ENCODE data around the gene KASH5.

The KASH5 gene

DNA sequence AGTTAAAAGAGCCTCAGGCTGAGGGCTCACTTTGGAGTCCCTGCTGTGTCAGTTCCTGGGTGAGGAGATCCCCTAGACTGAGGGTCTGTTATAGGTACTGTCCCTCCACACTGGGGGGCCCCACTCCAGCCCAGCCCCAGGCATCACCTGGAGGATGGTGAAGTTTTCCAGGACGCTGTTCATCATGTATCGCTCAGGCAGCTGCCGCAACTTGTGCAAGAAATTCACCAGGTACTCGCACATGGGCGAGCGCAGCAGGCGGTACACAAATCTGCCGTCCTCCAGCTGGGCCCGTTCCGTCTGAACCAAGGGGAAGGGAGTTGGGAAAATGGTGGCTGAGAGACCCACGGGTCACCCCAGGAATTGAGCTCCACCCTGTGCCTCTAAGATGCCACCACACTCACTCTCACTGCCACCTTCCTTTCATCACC is 45.7 kb upstream of the KASH5 start:
- POLR2A ChIA-PET, result no interaction called here
- Histone ChIP-seq H3K27me3 (replicated peaks in 2 of 5; ENCODE audit: control insufficient read depth in 4 of 5, insufficient read depth in 5 of 5, low read length in 4 of 5) (no peaks in the 10 kb centered on the region), H3K27ac (ENCODE audit: insufficient read depth in 1 of 2, low read depth in 1 of 2, low read length in 2 of 2, poor library complexity in 1 of 2, severe bottlenecking in 2 of 2) (no peak overlapping the region), H3K4me3 (ENCODE audit: control insufficient read depth in 1 of 7, extremely low read depth in 1 of 7, insufficient read depth in 4 of 7, low read depth in 2 of 7, low read length in 6 of 7) (no peak overlapping the region), H3K36me3 (ENCODE audit: control insufficient read depth in 4 of 4, insufficient read depth in 4 of 4, low read length in 3 of 4) (peaks cover 2 to 26% (median 20%) of the 10 kb centered on the region in 4 experiments), H3K9me3 (ENCODE audit: control extremely low read depth in 1 of 5, control insufficient read depth in 4 of 5, insufficient read depth in 2 of 5, low read depth in 1 of 5, low read length in 4 of 5) (no peaks in the 10 kb centered on the region), H3K4me1 (ENCODE audit: control extremely low read depth in 1 of 4, control insufficient read depth in 4 of 4, insufficient read depth in 4 of 4, low read length in 3 of 4) (peaks cover 0 to 13% (median 7%) of the 10 kb centered on the region in 4 experiments)
- no CpG with 5 or more reads among the region's 11 CpGs for WGBS (ENCODE audit: insufficient coverage)
- no peak for DNase-seq
- CTCF ChIA-PET, result interaction anchor here (1.0 kb wide), 1 partner anchor 9 kb away, joined by 3 read pairs; no protein-coding TSS in a partner anchor

DNA sequence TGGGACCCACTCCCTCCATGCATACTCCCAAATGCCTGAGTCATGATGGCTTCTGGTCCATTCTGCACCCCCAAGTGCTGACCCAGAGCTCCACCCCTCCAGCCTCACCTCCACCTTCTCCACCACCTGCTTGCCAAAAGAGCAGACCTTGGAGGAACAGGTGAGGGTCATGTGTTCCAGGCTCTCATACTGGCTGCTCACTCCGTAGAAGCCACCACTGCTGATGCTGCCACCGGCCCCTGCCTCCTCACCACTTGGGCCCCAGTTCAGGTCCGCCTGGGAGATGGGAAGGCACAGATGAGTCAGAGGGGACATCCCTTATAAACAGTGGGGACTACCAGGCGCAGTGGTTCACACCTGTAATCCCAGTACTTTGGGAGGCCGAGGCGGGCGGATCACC is 44.9 kb upstream of the KASH5 start:
- Histone ChIP-seq H3K4me1 (ENCODE audit: control extremely low read depth in 1 of 4, control insufficient read depth in 4 of 4, insufficient read depth in 4 of 4, low read length in 3 of 4) (peaks cover 0 to 13% (median 7%) of the 10 kb centered on the region in 4 experiments), H3K9me3 (ENCODE audit: control extremely low read depth in 1 of 5, control insufficient read depth in 4 of 5, insufficient read depth in 2 of 5, low read depth in 1 of 5, low read length in 4 of 5) (no peaks in the 10 kb centered on the region), H3K36me3 (ENCODE audit: control insufficient read depth in 4 of 4, insufficient read depth in 4 of 4, low read length in 3 of 4) (peaks cover 2 to 19% (median 16%) of the 10 kb centered on the region in 4 experiments), H3K27me3 (replicated peaks in 2 of 5; ENCODE audit: control insufficient read depth in 4 of 5, insufficient read depth in 5 of 5, low read length in 4 of 5) (no peaks in the 10 kb centered on the region), H3K27ac (ENCODE audit: insufficient read depth in 1 of 2, low read depth in 1 of 2, low read length in 2 of 2, poor library complexity in 1 of 2, severe bottlenecking in 2 of 2) (no peak overlapping the region), H3K4me3 (ENCODE audit: control insufficient read depth in 1 of 7, extremely low read depth in 1 of 7, insufficient read depth in 4 of 7, low read depth in 2 of 7, low read length in 6 of 7) (no peak overlapping the region)
- 80% methylated on average over 2 of the region's 7 CpGs for WGBS (ENCODE audit: insufficient coverage)
- CTCF ChIA-PET, result interaction anchor here (1.0 to 2.1 kb wide), 2 partner anchors 8 to 10 kb away, joined by 3 to 5 read pairs; partner anchors contain the start of gene CD37
- no peak for DNase-seq
- POLR2A ChIA-PET, result no interaction called here

DNA sequence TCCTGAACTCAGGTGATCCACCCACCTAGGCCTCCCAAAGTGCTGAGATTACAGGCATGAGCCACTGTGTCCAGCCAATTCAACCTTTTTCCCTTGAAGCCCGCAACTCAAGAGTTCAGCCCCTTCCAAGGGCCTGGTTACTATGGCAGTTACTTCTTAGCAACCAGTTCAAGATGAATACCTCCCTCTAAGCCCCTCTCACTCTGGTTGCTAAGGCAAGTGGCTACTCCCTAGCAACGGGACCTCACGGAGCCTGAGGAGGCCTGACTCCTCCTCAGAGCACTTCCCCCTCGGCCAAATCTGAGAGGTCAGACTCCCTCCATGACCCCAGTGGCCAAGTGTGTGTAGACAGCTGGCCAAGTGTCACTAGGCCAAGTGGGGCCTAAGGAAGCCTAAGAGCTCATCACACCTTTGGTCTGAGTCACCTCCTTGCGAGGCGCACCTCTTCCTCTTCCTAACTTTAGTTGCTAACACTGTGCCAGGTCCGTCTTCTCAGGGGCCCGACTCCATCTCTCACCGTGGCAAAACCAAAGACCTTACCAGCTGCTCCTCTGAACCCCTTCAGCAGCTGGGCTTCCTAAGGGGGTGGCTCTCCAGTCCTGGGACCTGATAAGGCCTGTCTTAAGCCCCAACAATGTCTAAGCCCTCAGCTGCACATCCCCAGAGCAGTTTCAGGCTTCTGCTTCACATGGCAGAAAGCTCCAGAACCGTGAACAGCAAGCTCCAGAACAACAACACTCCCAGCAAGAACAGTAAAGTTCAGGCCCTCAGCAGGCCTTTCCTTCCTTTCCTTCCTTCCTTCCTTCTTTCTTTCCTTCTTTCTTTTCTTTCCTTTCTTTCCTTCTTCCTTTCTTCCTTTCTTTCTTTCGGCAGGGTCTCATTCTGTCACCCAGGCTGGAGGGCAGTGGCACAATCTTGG is 43.3 kb upstream of the KASH5 start:
- WGBS (ENCODE audit: insufficient coverage), result 93% methylated on average over 10 of the region's 11 CpGs
- peaks cover 0 to 9% (median 2%) of the 10 kb centered on the region in 4 experiments for H3K36me3 ChIP-seq (ENCODE audit: control insufficient read depth in 4 of 4, insufficient read depth in 4 of 4, low read length in 3 of 4)
- POLR2A ChIA-PET, result no interaction called here

DNA sequence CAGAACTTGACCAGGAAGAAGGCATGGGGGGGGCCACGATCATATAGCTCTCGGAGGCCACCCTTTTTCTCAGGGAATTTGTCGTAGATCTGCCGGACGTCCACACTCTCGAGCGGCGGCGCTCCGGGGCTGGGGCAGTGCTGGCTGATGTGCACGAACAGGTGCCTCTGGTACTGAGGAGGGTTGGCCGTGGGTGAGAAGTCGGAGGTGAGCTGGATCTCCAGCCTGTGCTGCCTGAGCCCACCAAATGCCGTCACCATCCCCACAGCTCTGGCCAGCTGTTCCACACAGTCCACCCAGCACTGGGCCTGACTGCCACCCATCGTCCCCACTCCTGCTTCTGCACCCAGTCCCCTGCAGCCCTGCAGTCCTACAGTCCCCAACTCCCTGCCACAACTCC is 40.9 kb upstream of the KASH5 start:
- CTCF ChIA-PET, result interaction anchor here (1.0 kb wide), 1 partner anchor 92 kb away, joined by 3 read pairs; no protein-coding TSS in a partner anchor
- POLR2A ChIA-PET, result no interaction called here
- Histone ChIP-seq H3K4me3 (ENCODE audit: control insufficient read depth in 1 of 7, extremely low read depth in 1 of 7, insufficient read depth in 4 of 7, low read depth in 2 of 7, low read length in 6 of 7) (no peak overlapping the region), H3K9me3 (ENCODE audit: control extremely low read depth in 1 of 5, control insufficient read depth in 4 of 5, insufficient read depth in 2 of 5, low read depth in 1 of 5, low read length in 4 of 5) (peaks cover 0 to 5% (median 0%) of the 10 kb centered on the region in 5 experiments), H3K27ac (ENCODE audit: insufficient read depth in 1 of 2, low read depth in 1 of 2, low read length in 2 of 2, poor library complexity in 1 of 2, severe bottlenecking in 2 of 2) (no peak overlapping the region), H3K4me1 (ENCODE audit: control extremely low read depth in 1 of 4, control insufficient read depth in 4 of 4, insufficient read depth in 4 of 4, low read length in 3 of 4) (no peaks in the 10 kb centered on the region), H3K36me3 (ENCODE audit: control insufficient read depth in 4 of 4, insufficient read depth in 4 of 4, low read length in 3 of 4) (peaks cover 0 to 3% (median 0%) of the 10 kb centered on the region in 4 experiments), H3K27me3 (replicated peaks in 2 of 5; ENCODE audit: control insufficient read depth in 4 of 5, insufficient read depth in 5 of 5, low read length in 4 of 5) (peaks cover 0 to 3% (median 0%) of the 10 kb centered on the region in 5 experiments)
- over 99% methylated on average over 14 of the region's 15 CpGs for WGBS (ENCODE audit: insufficient coverage)
- DNase-seq, result no peak

More for the DNA sequence above, 43.3 kb upstream of the KASH5 start:
- Histone ChIP-seq H3K4me3 (ENCODE audit: control insufficient read depth in 1 of 7, extremely low read depth in 1 of 7, insufficient read depth in 4 of 7, low read depth in 2 of 7, low read length in 6 of 7) (no peak overlapping the region), H3K27ac (ENCODE audit: insufficient read depth in 1 of 2, low read depth in 1 of 2, low read length in 2 of 2, poor library complexity in 1 of 2, severe bottlenecking in 2 of 2) (no peak overlapping the region), H3K4me1 (ENCODE audit: control extremely low read depth in 1 of 4, control insufficient read depth in 4 of 4, insufficient read depth in 4 of 4, low read length in 3 of 4) (peaks cover 0 to 9% (median 5%) of the 10 kb centered on the region in 4 experiments), H3K27me3 (replicated peaks in 2 of 5; ENCODE audit: control insufficient read depth in 4 of 5, insufficient read depth in 5 of 5, low read length in 4 of 5) (no peaks in the 10 kb centered on the region), H3K9me3 (ENCODE audit: control extremely low read depth in 1 of 5, control insufficient read depth in 4 of 5, insufficient read depth in 2 of 5, low read depth in 1 of 5, low read length in 4 of 5) (peaks cover 0 to 5% (median 0%) of the 10 kb centered on the region in 5 experiments)
- CTCF ChIA-PET, result interaction anchor here (2.1 kb wide), 1 partner anchor 9 kb away, joined by 5 read pairs; the partner anchor contains the start of gene CD37
- no peak for DNase-seq

DNA sequence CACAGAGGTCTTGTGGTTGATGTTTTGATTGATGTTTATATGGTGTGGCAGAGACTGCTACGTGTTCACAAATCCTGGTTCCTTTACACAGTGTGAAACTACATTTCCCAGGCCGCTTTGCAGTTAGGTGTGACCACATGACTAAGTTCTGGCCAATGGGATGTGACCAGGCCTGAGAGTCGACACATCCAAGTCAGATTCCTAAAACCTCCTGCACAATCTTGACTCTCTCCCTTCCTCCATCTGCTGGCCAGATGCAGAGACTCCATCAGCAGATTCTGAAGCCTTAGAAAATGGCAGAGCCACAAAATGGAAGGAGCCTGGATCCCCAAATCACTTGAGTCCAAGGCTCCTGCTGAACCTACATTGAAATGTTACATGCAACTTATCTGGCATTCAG is 40.2 kb upstream of the KASH5 start:
- peaks cover 0 to 5% (median 0%) of the 10 kb centered on the region in 5 experiments for H3K9me3 ChIP-seq (ENCODE audit: control extremely low read depth in 1 of 5, control insufficient read depth in 4 of 5, insufficient read depth in 2 of 5, low read depth in 1 of 5, low read length in 4 of 5)
- WGBS (ENCODE audit: insufficient coverage), result 88% methylated on average over 3 of the region's 3 CpGs
- no peaks in the 10 kb centered on the region for H3K4me1 ChIP-seq (ENCODE audit: control extremely low read depth in 1 of 4, control insufficient read depth in 4 of 4, insufficient read depth in 4 of 4, low read length in 3 of 4)
- no peak overlapping the region for H3K4me3 ChIP-seq (ENCODE audit: control insufficient read depth in 1 of 7, extremely low read depth in 1 of 7, insufficient read depth in 4 of 7, low read depth in 2 of 7, low read length in 6 of 7)
- DNase-seq, result peak in 2 of 3 donors; percentile 49 to 58
- no peaks in the 10 kb centered on the region for H3K36me3 ChIP-seq (ENCODE audit: control insufficient read depth in 4 of 4, insufficient read depth in 4 of 4, low read length in 3 of 4)
- H3K27ac ChIP-seq (ENCODE audit: insufficient read depth in 1 of 2, low read depth in 1 of 2, low read length in 2 of 2, poor library complexity in 1 of 2, severe bottlenecking in 2 of 2), result no peak overlapping the region
- ChIA-PET CTCF (no interaction called here), POLR2A (no interaction called here)
- H3K27me3 ChIP-seq (replicated peaks in 2 of 5; ENCODE audit: control insufficient read depth in 4 of 5, insufficient read depth in 5 of 5, low read length in 4 of 5), result peaks cover 0 to 3% (median 0%) of the 10 kb centered on the region in 5 experiments

DNA sequence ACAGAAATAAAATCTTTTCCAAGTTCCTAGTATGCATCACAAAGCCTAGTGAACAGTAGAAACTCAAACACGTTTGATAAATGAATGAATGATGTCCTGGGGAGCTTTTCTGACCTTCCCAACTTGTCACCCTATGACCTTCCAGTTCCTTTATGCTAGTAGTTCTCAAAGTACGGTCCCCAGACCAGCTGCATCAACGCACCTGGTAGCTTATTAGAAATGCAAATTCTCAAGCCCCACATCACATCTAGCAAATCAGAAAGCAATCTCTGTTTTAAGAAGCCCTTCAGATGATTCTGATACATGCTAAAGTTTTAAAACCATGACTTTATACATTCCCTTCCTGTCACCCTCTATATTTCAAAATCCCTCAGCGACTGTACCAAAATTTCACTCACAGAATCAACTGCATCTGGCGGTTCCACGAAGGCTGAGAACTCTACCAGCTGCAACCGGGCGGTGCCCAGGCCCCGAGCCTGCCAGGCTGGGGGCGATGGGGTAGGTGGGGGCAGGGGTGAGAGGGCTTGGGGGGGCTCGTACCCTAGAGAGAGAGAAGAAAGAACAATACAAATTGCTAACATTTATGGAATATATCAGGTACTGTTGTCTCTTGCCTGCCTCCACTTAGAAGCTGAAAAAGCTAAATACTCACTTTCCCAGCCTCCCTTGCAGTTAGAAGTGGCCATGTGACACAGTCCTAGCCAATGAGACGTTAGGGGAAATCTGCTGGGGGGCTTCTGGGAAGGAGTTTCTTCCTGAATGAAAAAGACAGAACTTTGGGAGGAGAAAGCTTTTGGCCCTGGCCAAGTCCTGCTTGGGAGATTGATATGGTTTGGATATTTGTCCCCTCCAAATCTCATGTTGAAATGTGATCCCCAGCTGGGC is 39.5 kb upstream of the KASH5 start:
- DNase-seq, result no peak
- no peaks in the 10 kb centered on the region for H3K4me1 ChIP-seq (ENCODE audit: control extremely low read depth in 1 of 4, control insufficient read depth in 4 of 4, insufficient read depth in 4 of 4, low read length in 3 of 4)
- no peaks in the 10 kb centered on the region for H3K36me3 ChIP-seq (ENCODE audit: control insufficient read depth in 4 of 4, insufficient read depth in 4 of 4, low read length in 3 of 4)
- peaks cover 0 to 3% (median 0%) of the 10 kb centered on the region in 5 experiments for H3K27me3 ChIP-seq (replicated peaks in 2 of 5; ENCODE audit: control insufficient read depth in 4 of 5, insufficient read depth in 5 of 5, low read length in 4 of 5)
- CTCF ChIA-PET, result interaction anchor here (1.0 to 1.7 kb wide), 2 partner anchors 8 to 12 kb away, joined by 3 read pairs; no protein-coding TSS in a partner anchor
- no peak overlapping the region for H3K4me3 ChIP-seq (ENCODE audit: control insufficient read depth in 1 of 7, extremely low read depth in 1 of 7, insufficient read depth in 4 of 7, low read depth in 2 of 7, low read length in 6 of 7)
- H3K27ac ChIP-seq (ENCODE audit: insufficient read depth in 1 of 2, low read depth in 1 of 2, low read length in 2 of 2, poor library complexity in 1 of 2, severe bottlenecking in 2 of 2), result no peak overlapping the region
- WGBS (ENCODE audit: insufficient coverage), result 92% methylated on average over 2 of the region's 12 CpGs
- peaks cover 0 to 5% (median 0%) of the 10 kb centered on the region in 5 experiments for H3K9me3 ChIP-seq (ENCODE audit: control extremely low read depth in 1 of 5, control insufficient read depth in 4 of 5, insufficient read depth in 2 of 5, low read depth in 1 of 5, low read length in 4 of 5)
- POLR2A ChIA-PET, result interaction anchor here (1.1 kb wide), 1 partner anchor 9 kb away, joined by 3 read pairs; no protein-coding TSS in a partner anchor
